Retinal pigment epithelial cell (primary cell): Measurements from ENCODE around the gene CNTNAP2.

Experiments
- DNase-seq: peaks from one replicate; pipeline ENCODE4 v3.0.0-alpha.2; 2010; ENCODE audit warnings: low read depth
- H3K4me3 ChIP-seq: 2 replicates; pipeline ENCODE4 v1.5.1; 2011; ENCODE audit warnings: mild to moderate bottlenecking, low read length, control low read depth, moderate library complexity
- TF ChIP-seq, protein P1 (sequence below): conservative IDR thresholded peaks from 2 replicates; pipeline ENCODE4 v1.5.1; 2011; ENCODE audit warnings: low read depth, low read length, control low read depth, inconsistent platforms

CNTNAP2 gene

DNA sequence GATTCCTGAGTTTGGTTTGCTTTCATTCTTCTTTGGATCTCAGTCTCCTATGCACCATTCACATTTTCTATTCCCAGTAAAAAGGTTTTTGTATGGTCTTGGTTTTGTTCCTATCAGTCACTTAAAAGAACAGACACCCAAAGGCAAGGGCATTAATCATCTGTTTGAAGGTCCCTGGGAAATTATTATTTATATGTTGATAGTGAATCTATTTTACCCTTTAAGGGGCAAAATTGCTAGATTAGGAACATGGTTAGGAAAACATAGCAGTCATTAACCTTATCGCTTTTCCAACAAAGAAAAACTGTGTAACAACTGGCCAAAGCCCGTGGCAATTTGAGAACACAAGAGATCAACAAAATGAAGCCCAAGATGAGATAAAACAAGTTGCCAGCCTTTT lies 1327.3 kb downstream of the CNTNAP2 start:
- no peak overlapping the region for H3K4me3 ChIP-seq
- no peak for DNase-seq
- TF ChIP-seq, protein P1, sequence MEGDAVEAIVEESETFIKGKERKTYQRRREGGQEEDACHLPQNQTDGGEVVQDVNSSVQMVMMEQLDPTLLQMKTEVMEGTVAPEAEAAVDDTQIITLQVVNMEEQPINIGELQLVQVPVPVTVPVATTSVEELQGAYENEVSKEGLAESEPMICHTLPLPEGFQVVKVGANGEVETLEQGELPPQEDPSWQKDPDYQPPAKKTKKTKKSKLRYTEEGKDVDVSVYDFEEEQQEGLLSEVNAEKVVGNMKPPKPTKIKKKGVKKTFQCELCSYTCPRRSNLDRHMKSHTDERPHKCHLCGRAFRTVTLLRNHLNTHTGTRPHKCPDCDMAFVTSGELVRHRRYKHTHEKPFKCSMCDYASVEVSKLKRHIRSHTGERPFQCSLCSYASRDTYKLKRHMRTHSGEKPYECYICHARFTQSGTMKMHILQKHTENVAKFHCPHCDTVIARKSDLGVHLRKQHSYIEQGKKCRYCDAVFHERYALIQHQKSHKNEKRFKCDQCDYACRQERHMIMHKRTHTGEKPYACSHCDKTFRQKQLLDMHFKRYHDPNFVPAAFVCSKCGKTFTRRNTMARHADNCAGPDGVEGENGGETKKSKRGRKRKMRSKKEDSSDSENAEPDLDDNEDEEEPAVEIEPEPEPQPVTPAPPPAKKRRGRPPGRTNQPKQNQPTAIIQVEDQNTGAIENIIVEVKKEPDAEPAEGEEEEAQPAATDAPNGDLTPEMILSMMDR: no peak

DNA sequence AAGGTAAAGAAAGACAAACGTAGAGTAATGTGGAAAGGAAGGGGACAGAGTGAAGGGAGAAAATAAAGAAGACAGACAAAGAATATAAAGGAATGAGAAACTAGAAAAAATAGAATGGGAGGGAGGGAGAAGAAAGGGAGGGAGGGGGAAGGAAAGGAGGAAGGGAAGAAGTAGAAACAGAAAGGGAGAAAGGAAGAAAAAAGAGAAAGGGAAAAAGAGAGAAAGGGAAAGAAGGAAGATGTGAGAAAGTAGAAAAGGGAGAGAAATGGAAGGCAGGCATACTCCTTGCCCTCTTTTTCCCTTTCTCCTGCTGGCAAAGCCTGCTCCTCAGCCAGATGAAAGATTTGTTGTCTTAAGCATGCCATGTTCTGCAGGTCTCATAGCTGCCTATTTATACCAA lies 1336.2 kb downstream of the CNTNAP2 start:
- TF ChIP-seq, protein P1: no peak
- DNase-seq: no peak
- no peak overlapping the region for H3K4me3 ChIP-seq

DNA sequence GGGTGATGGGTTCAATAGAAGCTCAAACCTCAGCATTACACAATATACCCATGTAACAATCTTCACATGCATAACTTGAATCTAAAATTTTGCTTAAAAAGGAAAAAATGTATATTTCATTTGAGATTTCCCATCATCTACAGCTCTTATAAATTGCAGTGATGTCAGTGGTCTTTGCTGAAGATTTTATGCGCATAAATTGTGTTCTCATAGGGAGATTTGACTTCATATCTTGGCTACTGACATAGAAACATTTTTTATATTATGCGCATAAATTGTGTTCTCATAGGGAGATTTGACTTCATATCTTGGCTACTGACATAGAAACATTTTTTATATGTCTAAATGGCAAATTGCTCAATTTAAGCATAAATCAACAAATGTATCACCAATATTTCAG lies 1348.6 kb downstream of the CNTNAP2 start:
- TF ChIP-seq, protein P1: no peak
- H3K4me3 ChIP-seq: no peak overlapping the region
- no peak for DNase-seq

DNA sequence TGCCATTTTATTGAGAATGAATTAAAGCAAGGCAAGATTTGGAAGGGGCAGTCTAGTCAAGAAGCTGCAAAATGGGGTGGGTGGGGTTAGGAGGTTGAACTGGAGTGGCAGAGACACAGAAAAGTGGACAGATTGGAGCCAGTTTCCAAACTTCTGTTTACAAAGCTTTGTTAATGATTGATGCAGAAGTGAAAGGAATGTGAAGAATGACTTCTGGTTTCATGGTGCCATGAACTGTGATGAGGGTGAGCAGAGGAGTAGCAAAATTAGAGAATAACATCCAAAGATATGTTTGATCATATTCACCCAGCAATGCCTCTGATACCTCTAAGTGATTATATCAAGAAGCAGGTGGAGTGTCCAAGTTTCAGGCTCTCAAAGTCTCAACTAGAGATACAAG lies 1356.0 kb downstream of the CNTNAP2 start:
- TF ChIP-seq, protein P1: no peak

GRCh38 chr7:147474862-147475261 lies 1358.3 kb downstream of the CNTNAP2 start:
- TF ChIP-seq, protein P1: no peak
- no peak for DNase-seq
- H3K4me3 ChIP-seq: no peak overlapping the region

More for the DNA sequence above, 1356.0 kb downstream of the CNTNAP2 start:
- H3K4me3 ChIP-seq: no peak overlapping the region
- no peak for DNase-seq

DNA sequence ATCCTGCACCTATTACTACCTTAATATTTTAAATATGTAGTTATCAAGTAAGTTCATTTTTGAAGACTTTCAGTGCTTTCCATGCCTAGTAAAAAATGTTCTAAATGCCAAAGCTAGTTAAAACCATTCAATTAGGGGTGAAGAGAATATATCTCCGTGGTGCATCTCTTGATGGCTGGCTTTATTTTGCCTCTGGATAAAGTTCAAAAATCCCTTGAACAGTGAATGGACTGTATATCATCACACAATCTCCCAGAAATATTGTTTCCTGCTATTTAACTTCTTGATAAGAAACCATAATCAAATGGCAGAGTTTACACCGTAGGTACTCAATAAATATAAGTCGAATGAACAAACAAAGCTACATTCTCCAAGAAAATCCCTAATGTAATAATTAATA lies 1360.9 kb downstream of the CNTNAP2 start:
- no peak for DNase-seq
- TF ChIP-seq, protein P1: no peak
- H3K4me3 ChIP-seq: no peak overlapping the region

GRCh38 chr7:147478796-147479195 lies 1362.2 kb downstream of the CNTNAP2 start:
- no peak overlapping the region for H3K4me3 ChIP-seq
- DNase-seq: no peak
- TF ChIP-seq, protein P1: no peak
